ENCODE data around the gene TRIM45.
"Not testable (repeated sequence)": the region's sequence is repeated elsewhere in the genome, so short reads cannot be mapped to it uniquely, and the experiment has no call there.

The TRIM45 gene

DNA sequence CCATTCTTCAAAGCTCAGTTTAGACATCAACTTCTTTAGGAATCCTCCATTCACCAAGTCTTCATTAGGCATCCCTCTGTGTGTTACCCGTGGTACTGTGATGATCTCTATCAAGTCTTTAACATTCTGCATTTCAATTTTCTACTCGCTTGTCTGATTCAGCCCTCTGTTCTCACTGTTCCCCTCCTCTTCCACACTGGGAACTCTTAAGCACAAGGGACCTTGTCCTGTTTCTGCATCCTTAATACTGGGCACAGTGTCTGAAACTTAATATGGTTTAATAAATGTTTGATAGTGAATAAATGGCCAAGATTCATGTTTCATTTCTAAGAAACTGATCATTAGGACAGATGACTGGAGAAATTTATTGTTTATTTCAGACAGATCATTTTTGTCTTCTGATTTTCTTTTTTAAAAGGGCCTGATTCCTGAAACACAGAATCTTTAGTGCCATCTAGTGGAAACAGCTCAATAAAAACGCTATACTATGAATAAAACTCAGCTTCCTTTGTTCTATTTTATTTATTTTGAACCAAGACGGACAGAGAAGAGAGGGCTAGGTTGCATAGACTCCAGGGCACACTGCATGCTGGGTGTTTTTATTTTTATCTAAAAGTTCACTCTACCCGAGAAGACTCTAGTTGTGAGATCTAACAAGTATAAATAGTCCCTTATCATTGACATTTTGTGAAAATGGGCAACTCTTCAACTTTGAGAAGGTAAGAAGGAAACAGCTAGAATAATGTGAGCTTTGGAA lies 7.0 kb upstream of the TRIM45 start:
- peak; percentile 76 for FAIRE-seq

- FAIRE-seq, result no peak
These were observed 6.2 kb upstream of the TRIM45 start for GRCh38 chr1:117127795-117128194.

DNA sequence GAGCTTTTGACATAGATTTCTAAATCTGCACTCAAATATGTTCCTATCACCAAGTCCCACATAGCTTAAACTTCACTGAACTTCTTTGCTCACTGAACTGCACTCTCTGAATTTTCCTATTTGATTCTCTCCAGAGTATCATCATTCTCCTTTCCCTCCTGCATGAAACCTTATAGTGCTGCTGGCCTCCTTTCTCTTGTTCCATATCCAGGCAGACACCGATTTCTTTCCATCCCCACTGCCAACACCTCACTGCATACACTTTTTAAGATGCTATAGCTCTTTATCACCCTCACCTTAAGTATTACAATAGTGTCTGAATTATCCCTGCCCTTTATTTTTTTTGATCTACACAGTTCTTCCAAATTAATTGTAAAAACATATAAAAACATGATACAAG lies 3.1 kb upstream of the TRIM45 start:
- no peak for FAIRE-seq

DNA sequence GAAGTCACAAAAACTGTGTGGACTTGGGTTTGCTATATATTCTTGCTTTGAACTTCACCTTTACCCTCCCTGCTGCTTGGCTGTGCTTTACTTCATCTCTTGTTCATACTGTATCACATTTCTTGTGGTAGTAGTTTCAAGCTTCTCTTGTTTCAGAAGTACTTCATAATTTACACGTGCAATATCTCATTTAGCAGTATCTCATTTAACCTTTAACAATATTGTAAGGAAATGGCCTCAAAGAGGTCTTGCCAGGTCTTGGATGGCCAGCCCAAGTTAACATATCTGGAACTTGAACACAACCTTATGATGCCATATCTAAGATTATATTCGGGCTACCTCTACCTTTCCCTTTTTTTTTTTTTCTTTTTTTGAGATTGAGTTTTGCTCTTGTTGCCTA lies 1.7 kb upstream of the TRIM45 start:
- no peak for FAIRE-seq

DNA sequence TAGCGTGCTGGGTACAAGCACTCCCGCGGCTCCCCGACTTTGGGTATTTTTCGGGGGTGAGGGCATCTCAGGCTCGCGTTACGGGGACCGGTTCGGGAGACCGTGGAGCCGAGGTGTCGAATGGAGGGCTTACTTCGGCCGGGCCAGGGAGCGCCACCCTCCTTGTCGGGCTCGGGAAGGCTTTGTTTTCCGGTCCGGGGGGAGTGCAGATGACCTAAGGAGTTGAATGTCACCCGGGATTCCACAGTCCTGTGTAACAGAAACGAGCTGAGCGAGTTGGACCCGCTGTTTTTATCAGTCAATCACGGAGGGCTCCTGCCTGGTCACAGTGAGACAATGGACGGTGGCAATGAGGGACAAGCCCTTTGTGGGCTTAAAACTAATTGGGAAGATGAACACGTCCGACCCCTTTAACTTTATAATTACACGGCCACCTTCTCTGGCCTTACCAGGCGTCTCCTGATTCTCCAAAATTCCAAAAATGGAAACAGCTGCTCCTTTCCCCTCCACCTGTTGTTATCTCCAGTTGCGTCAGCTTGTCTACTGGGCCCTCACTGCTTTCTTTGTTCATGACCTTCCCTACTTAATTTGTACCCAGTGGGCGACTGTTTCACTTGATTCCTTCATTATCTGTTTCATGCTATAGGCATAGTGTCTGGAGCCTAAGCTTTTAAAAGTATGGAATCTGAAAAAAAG lies 929 bp upstream of the TRIM45 start:
- no peak for FAIRE-seq

DNA sequence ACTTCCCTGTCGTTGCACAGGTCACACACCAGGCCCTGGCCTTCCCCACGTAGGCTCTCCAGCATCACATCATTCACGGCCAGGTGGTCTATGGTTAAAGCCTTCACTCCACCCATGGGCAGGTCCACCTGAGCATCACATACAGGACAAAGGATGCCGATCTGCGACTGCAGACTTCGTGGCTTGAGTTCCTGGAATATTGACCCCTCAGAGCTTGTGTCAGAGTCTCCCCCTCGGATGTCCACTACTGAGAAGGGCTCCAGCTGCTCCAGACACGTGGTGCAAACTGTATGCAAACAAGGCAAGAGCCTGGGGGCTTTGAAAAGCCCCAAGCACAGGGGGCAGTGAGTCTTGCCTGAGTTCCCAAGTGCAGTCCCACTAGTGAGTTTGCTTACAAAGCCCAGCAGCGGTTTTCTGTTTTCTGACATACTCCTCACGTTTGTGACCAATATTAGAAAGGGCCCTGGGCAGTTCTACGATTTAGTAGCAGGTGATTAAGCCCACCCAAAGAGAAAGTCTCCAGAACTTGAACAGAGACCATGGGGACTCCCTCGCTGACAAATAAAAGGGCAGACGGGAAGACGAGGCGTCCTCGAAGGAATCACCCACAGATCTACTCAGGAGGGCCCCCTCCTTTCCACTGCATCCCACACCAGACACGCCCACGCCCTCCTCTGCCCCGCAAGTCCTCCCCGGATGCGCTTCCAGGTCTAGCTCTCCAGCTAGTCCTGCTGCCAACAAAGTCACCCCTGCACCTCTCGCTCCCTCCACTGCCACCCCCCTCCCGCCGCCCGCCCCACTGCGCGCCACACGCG lies 568 bp downstream of the TRIM45 start:
- FAIRE-seq, result no peak

DNA sequence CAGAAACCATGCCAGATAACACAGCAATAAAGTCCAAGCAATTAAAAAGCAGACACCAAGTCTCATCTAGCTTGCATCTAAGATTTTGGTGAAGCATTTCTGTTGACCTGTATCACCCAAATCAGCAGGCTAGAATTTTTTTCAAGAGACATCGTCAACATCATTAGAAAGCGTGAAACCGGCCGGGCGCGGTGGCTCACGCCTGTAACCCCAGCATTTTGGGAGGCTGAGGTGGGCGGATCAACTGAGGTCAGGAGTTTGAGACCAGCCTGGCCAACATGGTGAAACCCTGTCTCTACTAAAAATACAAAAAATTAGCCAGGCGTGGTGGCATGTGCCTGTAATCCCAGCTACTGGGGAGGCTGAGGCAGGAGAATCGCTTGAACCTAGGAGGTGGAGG lies 2.4 kb downstream of the TRIM45 start:
- not testable (repeated sequence) for FAIRE-seq

- FAIRE-seq, result no peak
These were observed 3.4 kb downstream of the TRIM45 start for GRCh38 chr1:117118137-117118536.

DNA sequence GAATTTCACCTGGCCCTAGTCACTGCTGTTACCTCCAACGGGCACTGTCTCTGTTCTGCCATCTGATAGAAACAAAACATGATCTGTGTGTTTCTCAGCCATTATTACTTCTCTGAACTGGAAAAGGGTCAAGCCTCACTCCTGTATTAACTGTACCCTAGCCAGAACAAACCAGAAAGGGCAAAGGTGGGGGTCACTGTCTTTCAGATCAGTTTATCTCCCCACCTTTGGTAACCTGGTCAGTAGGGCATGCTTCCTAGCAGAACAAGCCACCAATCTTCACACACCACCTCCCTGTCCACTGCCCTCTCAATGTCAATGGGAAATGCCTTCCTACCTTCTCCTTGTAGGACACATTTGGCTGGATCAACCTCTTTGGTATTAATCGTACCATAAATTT lies 3.9 kb downstream of the TRIM45 start:
- no peak for FAIRE-seq

DNA sequence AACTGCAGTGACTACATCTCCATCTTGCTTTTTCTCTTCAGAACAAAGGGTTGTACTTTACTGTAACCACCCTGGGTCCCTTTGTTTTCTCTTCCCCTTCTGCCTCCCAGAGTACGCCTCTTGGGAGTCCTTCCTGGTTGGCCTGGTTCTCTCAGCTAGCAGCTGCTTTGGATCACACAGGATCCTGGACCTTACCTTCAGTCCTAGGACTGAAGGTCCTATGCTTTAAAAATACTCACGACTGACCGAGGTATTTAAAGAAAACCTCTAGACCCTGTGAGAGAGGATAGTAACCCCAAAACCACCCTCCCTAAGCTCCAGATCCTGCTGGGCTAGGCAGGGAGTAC lies 4.8 kb downstream of the TRIM45 start:
- no peak for FAIRE-seq

DNA sequence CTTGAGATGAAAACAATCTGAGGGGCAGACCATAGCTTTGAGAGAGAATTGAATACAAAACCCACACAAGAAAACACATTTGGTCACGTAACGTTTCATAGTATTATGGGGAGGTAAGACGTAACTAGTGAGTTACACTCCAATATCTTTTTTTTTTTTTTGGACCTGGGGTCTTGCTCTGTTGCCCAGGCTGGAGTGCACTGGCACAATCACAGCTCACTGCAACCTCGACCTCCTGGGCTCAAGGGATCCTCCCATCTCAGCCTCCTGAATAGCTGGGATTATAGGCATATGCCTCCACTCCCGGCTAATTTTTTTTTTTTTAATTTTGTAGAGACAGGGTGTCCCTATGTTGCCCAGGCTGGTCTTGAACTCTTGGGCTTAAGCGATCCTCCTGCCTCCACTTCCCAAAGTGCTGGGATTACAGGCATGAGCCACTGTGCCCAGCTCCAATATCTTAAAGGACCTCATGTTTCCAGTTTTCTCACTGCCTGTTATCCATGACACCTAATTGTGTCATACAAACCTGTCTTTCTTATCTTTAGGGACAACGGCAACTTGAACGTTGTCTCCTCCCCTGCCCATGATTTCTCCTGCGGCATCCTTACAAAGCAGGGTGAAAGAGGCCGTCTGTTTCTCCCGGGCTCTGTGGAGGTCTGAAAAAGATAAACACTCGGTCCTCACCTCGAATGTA lies 5.3 kb downstream of the TRIM45 start:
- FAIRE-seq, result no peak

DNA sequence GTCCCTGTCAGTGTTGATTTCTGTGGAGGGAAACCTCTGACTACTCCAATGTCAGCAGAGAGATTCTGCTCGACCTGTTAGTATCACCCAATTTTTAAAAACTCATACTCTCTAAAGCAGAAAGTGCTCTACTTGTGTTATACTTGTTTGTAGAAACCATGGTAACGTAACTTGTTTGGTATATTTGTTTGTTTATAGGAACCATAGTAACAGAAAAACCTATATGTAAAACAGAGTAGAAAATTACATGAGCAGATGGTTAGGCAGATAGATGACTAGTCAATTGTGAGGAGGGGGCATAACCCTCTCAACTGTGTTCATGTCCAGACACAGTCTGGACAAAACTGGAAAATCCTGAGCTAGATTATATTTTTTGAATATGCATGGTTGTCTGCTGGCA lies 6.7 kb downstream of the TRIM45 start:
- FAIRE-seq, result no peak

GRCh38 chr1:117113199-117113598 lies 8.3 kb downstream of the TRIM45 start:
- no peak for FAIRE-seq

- FAIRE-seq, result no peak
These were observed 9.4 kb downstream of the TRIM45 start for GRCh38 chr1:117112047-117112717.

DNA sequence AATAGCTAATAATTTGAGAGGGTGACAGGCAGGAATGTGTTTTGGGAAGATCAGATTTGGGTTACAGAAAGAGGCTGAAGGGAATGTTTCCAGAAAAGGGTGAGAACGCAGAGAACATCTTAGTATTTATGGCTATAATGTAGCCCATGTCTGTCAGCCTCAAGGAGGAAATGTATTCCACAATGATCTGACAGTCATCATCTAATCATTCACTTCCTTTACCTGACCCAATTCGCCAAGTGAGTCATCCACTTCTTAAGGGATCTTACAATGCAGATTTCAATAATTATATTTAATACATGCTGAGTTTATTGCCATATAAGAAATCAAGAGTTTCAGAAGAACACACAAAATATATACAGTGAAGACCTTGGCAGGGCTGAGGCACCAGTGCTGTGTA lies 10.8 kb downstream of the TRIM45 start:
- no peak for FAIRE-seq

DNA sequence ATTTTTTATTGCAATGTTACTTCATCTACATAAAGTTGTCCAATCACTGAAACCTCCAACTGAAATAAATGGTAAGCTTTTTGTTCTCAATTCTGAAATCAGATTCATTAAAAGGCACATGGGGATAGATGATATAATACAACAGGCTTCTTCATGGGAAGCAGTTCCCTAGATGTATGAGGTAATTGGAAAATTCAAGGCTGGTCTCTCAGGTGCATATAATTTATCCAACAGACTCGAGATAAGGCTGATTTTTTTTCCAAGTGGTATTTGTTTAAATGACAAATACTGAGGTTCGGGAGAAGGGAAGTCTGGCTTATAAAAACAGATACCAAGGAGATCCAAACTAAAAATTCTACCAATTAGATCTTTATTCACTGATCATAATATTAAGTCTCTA lies 14.2 kb downstream of the TRIM45 start:
- no peak for FAIRE-seq

DNA sequence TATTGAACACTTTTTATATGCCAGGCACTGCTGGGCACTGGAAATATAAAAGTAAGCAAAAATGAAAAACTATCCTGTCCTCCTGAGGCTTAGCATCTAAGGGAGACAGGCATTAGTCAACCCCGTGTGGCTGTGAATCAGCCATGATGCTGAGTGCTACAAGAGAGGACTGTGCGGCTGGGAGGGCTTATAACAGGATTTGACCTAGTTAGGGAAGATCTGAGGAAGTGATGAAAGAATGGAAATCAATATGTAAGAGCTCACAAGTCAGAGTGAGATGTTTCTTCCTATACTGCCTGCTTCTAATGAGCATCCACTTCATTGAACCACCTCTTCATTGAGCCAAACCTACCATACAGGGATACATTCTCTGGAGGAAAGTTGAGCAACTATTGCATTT lies 15.1 kb downstream of the TRIM45 start:
- FAIRE-seq, result no peak

- FAIRE-seq, result no peak
These were observed 15.8 kb downstream of the TRIM45 start for GRCh38 chr1:117105722-117106121.

DNA sequence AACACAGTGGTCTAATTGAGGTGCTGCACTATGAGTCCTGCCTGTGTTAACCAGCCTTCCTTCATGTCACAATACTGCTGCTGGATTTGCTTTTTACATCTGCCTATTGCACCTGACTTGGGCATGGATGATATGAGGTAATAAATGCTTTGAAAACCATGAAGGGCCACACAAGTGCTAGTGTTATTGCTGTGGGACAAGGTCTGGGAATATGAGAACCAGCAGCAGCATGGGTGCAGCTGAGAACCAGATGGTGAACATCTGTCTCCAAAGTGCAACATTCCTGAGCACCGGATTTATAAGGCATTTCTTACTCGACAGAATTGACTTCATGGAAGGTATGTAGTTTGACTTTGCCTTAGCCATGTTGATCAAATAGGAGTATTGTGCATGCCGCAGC lies 16.6 kb downstream of the TRIM45 start:
- no peak for FAIRE-seq

- FAIRE-seq, result not testable (repeated sequence)
These were observed 19.7 kb downstream of the TRIM45 start for GRCh38 chr1:117101858-117102257.

- FAIRE-seq, result no peak
These were observed 20.2 kb downstream of the TRIM45 start for GRCh38 chr1:117101334-117101733.

DNA sequence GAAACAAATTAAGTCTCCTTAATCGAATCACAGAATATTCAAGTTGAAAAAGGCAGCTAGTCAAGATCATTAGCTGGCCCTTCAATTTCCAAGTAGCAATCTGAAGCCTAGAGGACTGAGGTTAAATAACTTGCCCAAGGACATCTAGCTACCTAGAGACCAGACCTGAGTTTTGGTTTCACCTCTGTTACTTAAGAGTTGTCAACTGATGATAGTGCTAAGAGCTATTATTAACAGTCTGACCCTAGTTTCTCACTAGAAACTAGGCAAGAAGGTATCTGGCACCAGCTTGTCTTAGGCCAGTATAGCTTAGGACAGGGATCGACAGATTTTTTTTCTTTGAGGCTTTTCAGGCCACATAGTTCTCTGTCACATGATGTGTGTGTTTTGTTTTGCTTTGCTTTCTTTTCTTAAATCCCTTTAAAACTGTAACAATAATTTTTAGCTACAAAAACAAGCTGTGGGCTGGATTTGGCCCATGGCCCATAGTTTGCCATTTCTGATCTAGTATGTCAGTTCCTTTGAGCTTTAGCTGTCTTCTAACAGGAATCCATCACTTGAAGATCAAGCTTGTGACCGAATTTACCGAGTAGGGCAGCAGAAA lies 23.2 kb downstream of the TRIM45 start:
- FAIRE-seq, result no peak

Data from endometrium (tissue), 2 donors.